ENCODE data around the gene ZNF91.
"Not testable (repeated sequence)": the region's sequence is repeated elsewhere in the genome, so short reads cannot be mapped to it uniquely, and the experiment has no call there.

The ZNF91 gene

GRCh38 chr19:23378948-23379347 lies 16.3 kb downstream of the ZNF91 start:
- peak; percentile 64 for ATAC-seq
- no peak overlapping the region for H3K27ac Mint-ChIP-seq
- no peaks in the 10 kb centered on the region for H3K27me3 Mint-ChIP-seq
- peaks cover 16 to 35% of the 10 kb centered on the region in 2 donors for H3K9me3 Mint-ChIP-seq
- peaks cover 6% of the 10 kb centered on the region for H3K4me1 Mint-ChIP-seq
- H3K4me3 Mint-ChIP-seq = no peak overlapping the region
- no peak for DNase-seq

- peaks cover 7 to 37% of the 10 kb centered on the region in 2 donors for H3K9me3 Mint-ChIP-seq
- H3K4me3 Mint-ChIP-seq = no peak overlapping the region
- ATAC-seq = no peak
Observed at GRCh38 chr19:23377276-23377675, 18.0 kb downstream of the ZNF91 start.

GRCh38 chr19:23366437-23366836 lies 28.8 kb downstream of the ZNF91 start:
- Mint-ChIP-seq H3K27me3 (no peaks in the 10 kb centered on the region), H3K4me1 (no peaks in the 10 kb centered on the region), H3K27ac (no peak overlapping the region), H3K9me3 (peaks cover 0 to 4% of the 10 kb centered on the region in 2 donors), H3K4me3 (no peak overlapping the region)
- DNase-seq = no peak
- ATAC-seq = no peak

More at GRCh38 chr19:23377276-23377675, 18.0 kb downstream of the ZNF91 start:
- DNase-seq = no peak
- Mint-ChIP-seq H3K27me3 (no peaks in the 10 kb centered on the region), H3K27ac (no peak overlapping the region), H3K4me1 (peaks cover 6% of the 10 kb centered on the region)

GRCh38 chr19:23366031-23366430 lies 29.2 kb downstream of the ZNF91 start:
- DNase-seq, H3K27me3 Mint-ChIP-seq, H3K27ac Mint-ChIP-seq, ATAC-seq, H3K4me1 Mint-ChIP-seq, H3K4me3 Mint-ChIP-seq, H3K9me3 Mint-ChIP-seq: not testable (repeated sequence)

- Mint-ChIP-seq H3K27me3 (no peaks in the 10 kb centered on the region), H3K9me3 (peaks cover 2 to 14% of the 10 kb centered on the region in 2 donors), H3K27ac (no peak overlapping the region), H3K4me1 (no peaks in the 10 kb centered on the region), H3K4me3 (no peak overlapping the region)
- DNase-seq (no peak), ATAC-seq (no peak)
Observed at GRCh38 chr19:23365222-23365621, 30.0 kb downstream of the ZNF91 start.

- not testable (repeated sequence) for H3K4me1 Mint-ChIP-seq, DNase-seq, H3K4me3 Mint-ChIP-seq, ATAC-seq, H3K27me3 Mint-ChIP-seq, H3K27ac Mint-ChIP-seq
- peaks cover 12 to 23% of the 10 kb centered on the region in 2 donors for H3K9me3 Mint-ChIP-seq
Observed at GRCh38 chr19:23361843-23362242, 33.4 kb downstream of the ZNF91 start.

- H3K27ac Mint-ChIP-seq = no peak overlapping the region
- peaks cover 8% of the 10 kb centered on the region for H3K4me1 Mint-ChIP-seq
- DNase-seq (no peak), ATAC-seq (no peak)
- peaks cover 70 to 94% of the 10 kb centered on the region in 2 donors for H3K9me3 Mint-ChIP-seq
- H3K27me3 Mint-ChIP-seq = no peaks in the 10 kb centered on the region
- no peak overlapping the region for H3K4me3 Mint-ChIP-seq
Observed at GRCh38 chr19:23351806-23352205, 43.5 kb downstream of the ZNF91 start.

- Mint-ChIP-seq H3K27ac (no peak overlapping the region), H3K9me3 (peaks cover 58 to 88% of the 10 kb centered on the region in 2 donors), H3K4me1 (no peaks in the 10 kb centered on the region), H3K27me3 (no peaks in the 10 kb centered on the region), H3K4me3 (no peak overlapping the region)
- no peak for ATAC-seq
- no peak for DNase-seq
Observed at GRCh38 chr19:23346696-23347095, 48.6 kb downstream of the ZNF91 start.

- Mint-ChIP-seq H3K4me1 (no peaks in the 10 kb centered on the region), H3K9me3 (peaks cover 52 to 81% of the 10 kb centered on the region in 2 donors)
Observed at GRCh38 chr19:23345838-23346237, 49.4 kb downstream of the ZNF91 start.

GRCh38 chr19:23343434-23344010 lies 51.7 kb downstream of the ZNF91 start:
- Mint-ChIP-seq H3K27ac (no peak overlapping the region), H3K27me3 (no peaks in the 10 kb centered on the region), H3K4me1 (no peaks in the 10 kb centered on the region), H3K4me3 (no peak overlapping the region), H3K9me3 (peaks cover 57 to 71% of the 10 kb centered on the region in 2 donors)
- DNase-seq (no peak), ATAC-seq (no peak)

More at GRCh38 chr19:23345838-23346237, 49.4 kb downstream of the ZNF91 start:
- Mint-ChIP-seq H3K4me3 (no peak overlapping the region), H3K27ac (peak overlapping the region in 1 of 2 donors; percentile 28), H3K27me3 (no peaks in the 10 kb centered on the region)
- ATAC-seq (no peak), DNase-seq (no peak)

- DNase-seq = no peak
- ATAC-seq = no peak
- H3K27ac Mint-ChIP-seq = no peak overlapping the region
- no peaks in the 10 kb centered on the region for H3K4me1 Mint-ChIP-seq
- H3K9me3 Mint-ChIP-seq = peaks cover 54 to 58% of the 10 kb centered on the region in 2 donors
- H3K4me3 Mint-ChIP-seq = no peak overlapping the region
- H3K27me3 Mint-ChIP-seq = no peaks in the 10 kb centered on the region
Observed at GRCh38 chr19:23328211-23328610, 67.1 kb downstream of the ZNF91 start.

- no peak overlapping the region for H3K4me3 Mint-ChIP-seq
- H3K27me3 Mint-ChIP-seq = no peaks in the 10 kb centered on the region
- peak; percentile 58 for ATAC-seq
- peaks cover 52 to 67% of the 10 kb centered on the region in 2 donors for H3K9me3 Mint-ChIP-seq
- no peaks in the 10 kb centered on the region for H3K4me1 Mint-ChIP-seq
- DNase-seq = no peak
- no peak overlapping the region for H3K27ac Mint-ChIP-seq
Observed at GRCh38 chr19:23321953-23322549, 73.2 kb downstream of the ZNF91 start.

- not testable (repeated sequence) for H3K4me1 Mint-ChIP-seq, ATAC-seq
Observed at GRCh38 chr19:23321403-23321802, 73.9 kb downstream of the ZNF91 start.

GRCh38 chr19:23319571-23319970 lies 75.7 kb downstream of the ZNF91 start:
- H3K9me3 Mint-ChIP-seq = peaks cover 39 to 68% of the 10 kb centered on the region in 2 donors
- H3K4me3 Mint-ChIP-seq, H3K27ac Mint-ChIP-seq, ATAC-seq, H3K4me1 Mint-ChIP-seq, H3K27me3 Mint-ChIP-seq, DNase-seq: not testable (repeated sequence)

More at GRCh38 chr19:23321403-23321802, 73.9 kb downstream of the ZNF91 start:
- not testable (repeated sequence) for H3K27me3 Mint-ChIP-seq, H3K4me3 Mint-ChIP-seq, H3K27ac Mint-ChIP-seq, DNase-seq
- peaks cover 52 to 68% of the 10 kb centered on the region in 2 donors for H3K9me3 Mint-ChIP-seq

- ATAC-seq, H3K4me3 Mint-ChIP-seq, DNase-seq, H3K4me1 Mint-ChIP-seq, H3K27me3 Mint-ChIP-seq: not testable (repeated sequence)
- Mint-ChIP-seq H3K27ac (peak overlapping the region in 1 of 2 donors; percentile 49), H3K9me3 (peaks cover 34 to 67% of the 10 kb centered on the region in 2 donors)
Observed at GRCh38 chr19:23318941-23319340, 76.3 kb downstream of the ZNF91 start.

GRCh38 chr19:23318143-23318542 lies 77.1 kb downstream of the ZNF91 start:
- H3K27me3 Mint-ChIP-seq = no peaks in the 10 kb centered on the region
- no peak overlapping the region for H3K27ac Mint-ChIP-seq
- DNase-seq (no peak), ATAC-seq (peak; percentile 63)
- peaks cover 26 to 59% of the 10 kb centered on the region in 2 donors for H3K9me3 Mint-ChIP-seq
- no peaks in the 10 kb centered on the region for H3K4me1 Mint-ChIP-seq
- H3K4me3 Mint-ChIP-seq = no peak overlapping the region
